ENCODE measurements around the gene TCN2.

GRCh38 chr22:30582051-30582450 is 24.9 kb upstream of the TCN2 start:
- TF ChIP-seq CTCF (IDR thresholded peaks at IDR 0.05) = no peak
- TF ChIP-seq POLR2A (IDR thresholded peaks at IDR 0.05) = no peak

All from thyroid gland (tissue), 4 donors.